SK-N-DZ (cell line): ENCODE measurements around the gene TUBA3C.

ENCODE experiments used
- DNase-seq: peaks from one replicate; pipeline ENCODE4 v3.0.0-alpha.2; 2015; ENCODE audit warnings: low spot score
- small RNA-seq, 2 experiments: library from RNA; depleted of rRNA; stranded (forward); fragments of <200 nt; gene quantifications; one replicate each; pipeline ENCODE3, GENCODE V24; 2014

The TUBA3C gene

GRCh38 chr13:19169496-19169895, 12.1 kb downstream of the TUBA3C start:
- no peak for DNase-seq

GRCh38 chr13:19161308-19161707, 20.3 kb downstream of the TUBA3C start:
- no peak for DNase-seq

- DNase-seq: no peak
These were observed 21.7 kb downstream of the TUBA3C start for GRCh38 chr13:19159761-19160420.

GRCh38 chr13:19159181-19159580, 22.4 kb downstream of the TUBA3C start:
- DNase-seq: no peak

- no peak for DNase-seq
These were observed 23.0 kb downstream of the TUBA3C start for GRCh38 chr13:19158526-19159174.

GRCh38 chr13:19158006-19158405, 23.6 kb downstream of the TUBA3C start:
- DNase-seq: no peak

- DNase-seq: no peak
These were observed 24.2 kb downstream of the TUBA3C start for GRCh38 chr13:19157461-19157860.

GRCh38 chr13:19156013-19156825, 25.4 kb downstream of the TUBA3C start:
- no peak for DNase-seq

GRCh38 chr13:19155321-19155861, 26.2 kb downstream of the TUBA3C start:
- no peak for DNase-seq

GRCh38 chr13:19154843-19155242, 26.8 kb downstream of the TUBA3C start:
- DNase-seq: no peak

GRCh38 chr13:19153782-19154450, 27.7 kb downstream of the TUBA3C start:
- DNase-seq: peak; percentile 5

- no peak for DNase-seq
These were observed 29.2 kb downstream of the TUBA3C start for GRCh38 chr13:19152403-19152802.

- no peak for DNase-seq
These were observed 29.9 kb downstream of the TUBA3C start for GRCh38 chr13:19151581-19152263.

- DNase-seq: no peak
These were observed 30.9 kb downstream of the TUBA3C start for GRCh38 chr13:19150712-19151228.

GRCh38 chr13:19150226-19150625, 31.4 kb downstream of the TUBA3C start:
- DNase-seq: no peak

GRCh38 chr13:19148561-19148960, 33.1 kb downstream of the TUBA3C start:
- DNase-seq: no peak

Small RNA genes lying within 50 kb of the gene (small RNA-seq; reads per million reads assigned to genes)
- gene AL139327.4: 0 reads per million in 2 experiments
